H1 (cell line): Measurements from ENCODE around the gene MCUR1. TPM values are rescaled to one million over a fixed set of nuclear protein-coding genes. Genes with fewer than 3 reads are reported as not detected.

Experiments
- CTCF ChIA-PET: fragments of 300-600 bp; sonication (Branson Sonifier 250); formaldehyde crosslinking; loops from one replicate; lab custom pipeline; 2021; ENCODE audit not compliant: partially characterized antibody; lab: Charles Lee
- POLR2A ChIA-PET: fragments of 300-600 bp; sonication (Branson Sonifier 250); formaldehyde crosslinking; loops from one replicate; lab custom pipeline; 2021; ENCODE audit warnings: inconsistent platforms; ENCODE audit not compliant: partially characterized antibody; lab: Charles Lee
- DNase-seq, 2 experiments: peaks; one replicate each; pipeline versions ENCODE4 v3.0.0 to v3.0.0-alpha.2; 2010 to 2022; ENCODE audit warnings: low spot score in 2 of 2, low read depth in 1 of 2, mixed read lengths in 1 of 2
- FAIRE-seq: peaks from 2 replicates; lab custom pipeline; 2011; peaks lifted over from hg19 to GRCh38; lab: Jason Lieb, UNC
- H2AFZ ChIP-seq: 2 replicates; pipeline ENCODE4 v1.8.1; 2012; ENCODE audit warnings: low read length, inconsistent platforms
- H2AK5ac ChIP-seq: 2 replicates; pipeline ENCODE4 v1.6.1; 2013; ENCODE audit warnings: low read depth, low read length
- H2BK120ac ChIP-seq: replicated peaks from 2 replicates; pipeline ENCODE3; 2013; ENCODE audit warnings: low read depth, low read length, inconsistent platforms
- H2BK12ac ChIP-seq: 2 replicates; pipeline ENCODE4 v1.6.1; 2013; ENCODE audit warnings: low read depth, low read length
- H2BK15ac ChIP-seq: 2 replicates; pipeline ENCODE4 v1.6.1; 2013; ENCODE audit warnings: low read length
- H2BK20ac ChIP-seq: 2 replicates; pipeline ENCODE4 v1.6.1; 2013; ENCODE audit warnings: low read length
- H2BK5ac ChIP-seq: 2 replicates; pipeline ENCODE4 v1.6.1; 2013; ENCODE audit warnings: low read depth, low read length
- H3K14ac ChIP-seq: 2 replicates; pipeline ENCODE4 v1.6.1; 2013; ENCODE audit warnings: inconsistent platforms; ENCODE audit not compliant: insufficient read length
- H3K18ac ChIP-seq: 2 replicates; pipeline ENCODE4 v1.6.1; 2013; ENCODE audit warnings: low read length; ENCODE audit errors: extremely low read depth
- H3K23ac ChIP-seq: 2 replicates; pipeline ENCODE4 v1.6.1; 2013; ENCODE audit warnings: inconsistent platforms; ENCODE audit not compliant: insufficient read length
- H3K23me2 ChIP-seq: 2 replicates; pipeline ENCODE4 v1.6.1; 2013; ENCODE audit warnings: low read depth, low read length
- H3K27ac ChIP-seq: 2 replicates; pipeline ENCODE4 v1.6.1; 2011; ENCODE audit warnings: low read depth, low read length, inconsistent platforms
- H3K27me3 ChIP-seq, 4 experiments: replicated peaks in 1 of 4; 1 replicate in 1 of 4; 2 replicates in 3 of 4; pipeline versions ENCODE4 v1.6.1 to v1.8.1; 2011 to 2013; ENCODE audit warnings: low read length in 3 of 4, mild to moderate bottlenecking in 3 of 4, inconsistent platforms in 2 of 4, mixed read lengths in 2 of 4, moderate library complexity in 1 of 4; ENCODE audit not compliant: control insufficient read depth in 3 of 4, insufficient read depth in 3 of 4; ENCODE audit errors: extremely low read depth in 1 of 4
- H3K36me3 ChIP-seq, 4 experiments: 2 replicates each; pipeline versions ENCODE4 v1.6.1 to v1.8.1; 2011 to 2013; ENCODE audit warnings: mild to moderate bottlenecking in 4 of 4, low read length in 3 of 4, moderate library complexity in 2 of 4, control low read depth in 1 of 4, inconsistent platforms in 1 of 4; ENCODE audit not compliant: insufficient read depth in 4 of 4, control insufficient read depth in 2 of 4
- H3K4ac ChIP-seq: replicated peaks from 2 replicates; pipeline ENCODE3; 2013; ENCODE audit warnings: low read length, low read depth, mixed read lengths, inconsistent platforms; ENCODE audit not compliant: insufficient read length
- H3K4me1 ChIP-seq, 4 experiments: replicated peaks in 1 of 4; 1 replicate in 1 of 4; 2 replicates in 3 of 4; pipeline versions ENCODE4 v1.6.1 to v1.8.1; 2011 to 2013; ENCODE audit warnings: low read length in 3 of 4, inconsistent platforms in 2 of 4, mixed read lengths in 1 of 4; ENCODE audit not compliant: insufficient read depth in 4 of 4, control insufficient read depth in 3 of 4
- H3K4me2 ChIP-seq, 2 experiments: 2 replicates each; pipeline versions ENCODE4 v1.6.1 to v1.8.1; 2011 to 2013; ENCODE audit warnings: low read depth in 2 of 2, low read length in 2 of 2, control low read depth in 1 of 2, inconsistent platforms in 1 of 2, mild to moderate bottlenecking in 1 of 2; ENCODE audit not compliant: insufficient read depth in 1 of 2
- H3K4me3 ChIP-seq, 4 experiments: fragments of 200-600, 300-600 bp in 1 of 4; sonication (generic), shearing (Covaris generic), sonication (Bioruptor Twin) in 1 of 4; 2 replicates each; pipeline versions ENCODE4 v1.5.1 to v1.8.1; 2011 to 2016; ENCODE audit warnings: low read length in 4 of 4, low read depth in 3 of 4, control low read depth in 2 of 4, inconsistent platforms in 2 of 4, mild to moderate bottlenecking in 2 of 4, mixed read lengths in 1 of 4, moderate library complexity in 1 of 4; ENCODE audit not compliant: insufficient read depth in 2 of 4; ENCODE audit errors: extremely low read depth in 1 of 4
- H3K56ac ChIP-seq: replicated peaks from 2 replicates; pipeline ENCODE3; 2013; ENCODE audit warnings: low read depth, mild to moderate bottlenecking, mixed read lengths, low read length, inconsistent platforms; ENCODE audit not compliant: insufficient read length
- H3K79me1 ChIP-seq: 2 replicates; pipeline ENCODE4 v1.6.1; 2013; ENCODE audit warnings: low read depth, low read length, control low read depth
- H3K79me2 ChIP-seq, 2 experiments: 2 replicates each; pipeline versions ENCODE4 v1.6.1 to v1.8.1; 2012 to 2013; ENCODE audit warnings: low read length in 2 of 2, mild to moderate bottlenecking in 2 of 2, inconsistent platforms in 1 of 2; ENCODE audit not compliant: insufficient read depth in 2 of 2, control insufficient read depth in 1 of 2
- H3K9ac ChIP-seq, 4 experiments: replicated peaks in 1 of 4; 1 replicate in 1 of 4; 2 replicates in 3 of 4; pipeline versions ENCODE4 v1.6.1 to v1.8.1; 2011 to 2013; ENCODE audit warnings: low read depth in 3 of 4, low read length in 3 of 4, control low read depth in 2 of 4, mild to moderate bottlenecking in 2 of 4, moderate library complexity in 2 of 4, inconsistent platforms in 1 of 4; ENCODE audit errors: extremely low read depth in 1 of 4
- H3K9me3 ChIP-seq, 2 experiments: 2 replicates each; pipeline versions ENCODE4 v1.6.1 to v1.8.1; 2012 to 2013; ENCODE audit warnings: mild to moderate bottlenecking in 2 of 2, moderate library complexity in 2 of 2, control low read depth in 1 of 2, inconsistent platforms in 1 of 2, low read depth in 1 of 2, low read length in 1 of 2, mixed read lengths in 1 of 2; ENCODE audit not compliant: insufficient read depth in 2 of 2
- H4K20me1 ChIP-seq, 2 experiments: replicated peaks in 1 of 2; 2 replicates each; pipeline versions ENCODE3 to v1.8.1; 2011 to 2013; ENCODE audit warnings: inconsistent platforms in 2 of 2, low read length in 2 of 2, mild to moderate bottlenecking in 1 of 2; ENCODE audit not compliant: insufficient read depth in 2 of 2, control insufficient read depth in 1 of 2
- H4K5ac ChIP-seq: 2 replicates; pipeline ENCODE4 v1.6.1; 2013; ENCODE audit warnings: low read length, low read depth, mixed read lengths, inconsistent platforms; ENCODE audit not compliant: insufficient read length
- H4K8ac ChIP-seq: 2 replicates; pipeline ENCODE4 v1.8.0; 2013; ENCODE audit warnings: mild to moderate bottlenecking, moderate library complexity, low read length, inconsistent platforms; ENCODE audit not compliant: insufficient read depth; ENCODE audit errors: extremely low read depth
- H4K91ac ChIP-seq: replicated peaks from 2 replicates; pipeline ENCODE3; 2013; ENCODE audit warnings: low read length, mixed read lengths, inconsistent platforms; ENCODE audit not compliant: insufficient read length
- CTCF ChIP-seq, 3 experiments: IDR thresholded peaks; 1 replicate in 2 of 3; 2 replicates in 1 of 3; pipeline versions ENCODE4 v1.5.1 to v1.6.1; 2011; ENCODE audit warnings: low read length in 3 of 3, mild to moderate bottlenecking in 3 of 3, inconsistent platforms in 2 of 3, low read depth in 1 of 3, moderate library complexity in 1 of 3; ENCODE audit not compliant: insufficient read depth in 1 of 3; ENCODE audit errors: control extremely low read depth in 1 of 3
- EP300 ChIP-seq, 2 experiments: IDR thresholded peaks; 1 replicate in 1 of 2; 2 replicates in 1 of 2; pipeline ENCODE4 v1.6.1; 2011 to 2012; ENCODE audit warnings: low read depth in 2 of 2, low read length in 2 of 2, mild to moderate bottlenecking in 2 of 2, borderline replicate concordance in 1 of 2, inconsistent platforms in 1 of 2, moderate library complexity in 1 of 2
- RNF2 ChIP-seq: fragments of 200-900, 300-1000 bp; sonication (generic); IDR thresholded peaks from 2 replicates; pipeline ENCODE4 v1.7.1; 2016; ENCODE audit warnings: borderline replicate concordance, low read depth, mild to moderate bottlenecking, antibody characterized with exemption, low read length; ENCODE audit not compliant: poor library complexity, severe bottlenecking; ENCODE audit errors: missing control alignments
- YY1 ChIP-seq: IDR thresholded peaks from 2 replicates; pipeline ENCODE4 v1.6.1; 2011; ENCODE audit warnings: low read depth, mild to moderate bottlenecking, low read length
- ZNF274 ChIP-seq: IDR thresholded peaks from 2 replicates; pipeline ENCODE4 v1.7.0; 2012; ENCODE audit warnings: low read length, borderline replicate concordance; ENCODE audit errors: extremely low read depth
- WGBS, 2 experiments: shearing (Covaris generic) in 1 of 2; methylation state at CpG; one replicate each; pipeline versions ENCODE4 v1.1.6 to v1.1.7; 2013 to 2015; ENCODE audit warnings: low lambda C conversion rate in 2 of 2, mixed read lengths in 2 of 2, inconsistent platforms in 1 of 2, low coverage in 1 of 2, missing lambda C conversion rate in 1 of 2; ENCODE audit not compliant: insufficient replicate concordance in 2 of 2, insufficient coverage in 1 of 2, insufficient read length in 1 of 2; ENCODE audit errors: extremely low coverage in 1 of 2, missing lambda C conversion rate in 1 of 2; 5-methylcytosine and 5-hydroxymethylcytosine counted together
- polyA plus RNA-seq, 7 experiments: library from polyadenylated mRNA; depleted of rRNA in 3 of 7; stranded (reverse) in 5 of 7; unstranded in 2 of 7; fragments of >200 nt in 5 of 7; fragments of 200-250 nt in 2 of 7; gene quantifications; 1 replicate in 5 of 7; 2 replicates in 1 of 7; 4 replicates in 1 of 7; pipeline versions ENCODE4 v1.2.1 to v1.2.3, GENCODE V29; 2011 to 2013; ENCODE audit warnings: missing spikeins in 2 of 7, mixed read lengths in 2 of 7
- total RNA-seq: library from RNA; stranded (reverse); fragmentation: NEBNext Ultra II Directional; extraction: Animal tissue kit (Norgen Biotek cat#: 25700); gene quantifications from 2 replicates; pipeline ENCODE4 v1.2.1, GENCODE V29; 2021

The MCUR1 gene
- total and polyA plus RNA-seq, 2 of the 8 experiments (the other 6 are each of a cell fraction or from before 2014, with no cell fraction given), result 9.6 to 37.3 TPM

GRCh38 chr6:13808801-13809200 is 5.6 kb downstream of the MCUR1 start:
- Histone ChIP-seq H3K27ac (no peak overlapping the region), H2AK5ac (no peak overlapping the region), H3K4me1 (peaks cover 0 to 7% (median 2%) of the 10 kb centered on the region in 4 experiments; a peak in 4 of 7 replicates), H2BK5ac (no peak overlapping the region), H2BK12ac (no peak overlapping the region), H4K20me1 (peaks cover 3 to 8% of the 10 kb centered on the region in 2 experiments), H3K56ac (no peak overlapping the region), H3K23me2 (no peaks in the 10 kb centered on the region; the same call in 1 of the 2 replicates), H3K79me1 (peaks cover 14% of the 10 kb centered on the region), H3K4me3 (no peak overlapping the region), H3K9ac (no peak overlapping the region), H3K4me2 (no peak overlapping the region), H2BK15ac (no peak overlapping the region), H3K27me3 (no peaks in the 10 kb centered on the region), H3K9me3 (no peaks in the 10 kb centered on the region), H3K14ac (no peak overlapping the region), H2AFZ (no peak overlapping the region), H3K23ac (no peak overlapping the region), H3K36me3 (peaks cover 0 to 11% (median 5%) of the 10 kb centered on the region in 4 experiments; a peak in 5 of 8 replicates), H3K18ac (no peak overlapping the region), H3K79me2 (peaks cover 13 to 59% of the 10 kb centered on the region in 2 experiments), H4K8ac (no peak overlapping the region), H4K91ac (no peak overlapping the region), H3K4ac (no peak overlapping the region), H2BK20ac (no peak overlapping the region), H2BK120ac (no peak overlapping the region), H4K5ac (no peak overlapping the region)
- no peak for TF ChIP-seq RNF2
- TF ChIP-seq EP300 (IDR thresholded peaks at IDR 0.05; ENCODE audit: borderline replicate concordance in 1 of 2, low read depth in 2 of 2, low read length in 2 of 2), result no peak
- no peak for TF ChIP-seq YY1
- TF ChIP-seq ZNF274, result no peak
- no peak for TF ChIP-seq CTCF (IDR thresholded peaks at IDR 0.05; ENCODE audit: control extremely low read depth in 1 of 3, insufficient read depth in 1 of 3, low read depth in 1 of 3, low read length in 3 of 3)
- ChIA-PET CTCF (interaction anchor here (0.7 to 7.8 kb wide), 3 partner anchors 13 to 258 kb away, joined by 3 to 41 read pairs (median 3); no protein-coding TSS in a partner anchor), POLR2A (interaction anchor here (0.5 kb wide), 1 partner anchor 193 kb away, joined by 3 read pairs; no protein-coding TSS in a partner anchor)
- 95% methylated on average over 4 of the region's 4 CpGs; no CpG with 5 or more reads in 1 of the 2 experiments for WGBS, 2 experiments
- FAIRE-seq (no peak), DNase-seq (no peak)
